Lung (tissue), 12 donors: ENCODE data around the gene MMD. TPM values are rescaled to one million over a fixed set of nuclear protein-coding genes. Genes with fewer than 3 reads are reported as not detected.

Experiments
- ATAC-seq: fragments of 200-7000 bp; cut with Tn5 transposase; one replicate; pipeline ENCODE4 v1.9.1; 2020; ENCODE audit warnings: moderate number of reproducible peaks; ENCODE audit not compliant: insufficient read depth, low FRiP score
- DNase-seq, 3 donors: peaks; one replicate each; pipeline ENCODE4 v3.0.0-alpha.2; 2013 to 2017
- H3K27ac ChIP-seq, 2 donors: one replicate each; pipeline ENCODE4 v1.5.1; 2013; ENCODE audit warnings: mild to moderate bottlenecking in 2 of 2, moderate library complexity in 2 of 2, control low read depth in 1 of 2, inconsistent platforms in 1 of 2, low read depth in 1 of 2, low read length in 1 of 2
- H3K27me3 ChIP-seq, 3 donors: one replicate each; pipeline ENCODE4 v1.5.1; 2013; ENCODE audit warnings: low read length in 2 of 3; ENCODE audit not compliant: control insufficient read depth in 3 of 3, insufficient read depth in 3 of 3
- H3K36me3 ChIP-seq, 4 donors: one replicate each; pipeline ENCODE4 v1.5.1; 2013; ENCODE audit warnings: low read length in 4 of 4, mild to moderate bottlenecking in 1 of 4, moderate library complexity in 1 of 4; ENCODE audit not compliant: control insufficient read depth in 4 of 4, insufficient read depth in 4 of 4
- H3K4me1 ChIP-seq, 5 donors: one replicate each; pipeline ENCODE4 v1.5.1; 2013; ENCODE audit warnings: low read length in 5 of 5, mild to moderate bottlenecking in 2 of 5, moderate library complexity in 1 of 5; ENCODE audit not compliant: control insufficient read depth in 5 of 5, insufficient read depth in 5 of 5
- H3K4me3 ChIP-seq: one replicate; pipeline ENCODE4 v1.5.1; 2013; ENCODE audit warnings: mild to moderate bottlenecking, control low read depth, moderate library complexity
- H3K9ac ChIP-seq, 2 donors: one replicate each; pipeline ENCODE4 v1.5.1; 2013; ENCODE audit warnings: low read length in 2 of 2, control low read depth in 1 of 2; ENCODE audit not compliant: insufficient read depth in 1 of 2
- H3K9me3 ChIP-seq, 4 donors: one replicate each; pipeline ENCODE4 v1.5.1; 2013; ENCODE audit warnings: low read length in 3 of 4, mild to moderate bottlenecking in 1 of 4, moderate library complexity in 1 of 4; ENCODE audit not compliant: control insufficient read depth in 4 of 4, insufficient read depth in 3 of 4
- WGBS, 2 donors: extraction: QIAGEN DNeasy Blood & Tissue Kit; methylation state at CpG; one replicate each; pipeline ENCODE4 v1.1.7; 2013; 5-methylcytosine and 5-hydroxymethylcytosine counted together
- polyA plus RNA-seq, 2 donors: library from polyadenylated mRNA; stranded (reverse); fragments of 200-250 nt; gene quantifications; one replicate each; pipeline ENCODE4 v1.2.1, GENCODE V29; 2013
- total RNA-seq, 2 donors: library from RNA; depleted of rRNA in 1 of 2; stranded (reverse); fragments of >200 nt in 1 of 2; gene quantifications; one replicate each; pipeline ENCODE4 v1.2.1, GENCODE V29; 2014 to 2021
- TF ChIP-seq, protein P1 (sequence below): IDR thresholded peaks from 2 replicates; pipeline ENCODE4 v1.5.1; 2012; ENCODE audit warnings: mild to moderate bottlenecking; ENCODE audit errors: control extremely low read depth, extremely low read depth
- donor health status: control.
- donor health status: control.
- donor health status: Bipolar disorder and iron deficiency.
- donor health status: healthy.
- donor health status: DM: yes; HTN: yes; CAD: no.

Gene MMD
- total and polyA plus RNA-seq, 4 donors = 10.9 to 19.0 (median 13.5) TPM

DNA sequence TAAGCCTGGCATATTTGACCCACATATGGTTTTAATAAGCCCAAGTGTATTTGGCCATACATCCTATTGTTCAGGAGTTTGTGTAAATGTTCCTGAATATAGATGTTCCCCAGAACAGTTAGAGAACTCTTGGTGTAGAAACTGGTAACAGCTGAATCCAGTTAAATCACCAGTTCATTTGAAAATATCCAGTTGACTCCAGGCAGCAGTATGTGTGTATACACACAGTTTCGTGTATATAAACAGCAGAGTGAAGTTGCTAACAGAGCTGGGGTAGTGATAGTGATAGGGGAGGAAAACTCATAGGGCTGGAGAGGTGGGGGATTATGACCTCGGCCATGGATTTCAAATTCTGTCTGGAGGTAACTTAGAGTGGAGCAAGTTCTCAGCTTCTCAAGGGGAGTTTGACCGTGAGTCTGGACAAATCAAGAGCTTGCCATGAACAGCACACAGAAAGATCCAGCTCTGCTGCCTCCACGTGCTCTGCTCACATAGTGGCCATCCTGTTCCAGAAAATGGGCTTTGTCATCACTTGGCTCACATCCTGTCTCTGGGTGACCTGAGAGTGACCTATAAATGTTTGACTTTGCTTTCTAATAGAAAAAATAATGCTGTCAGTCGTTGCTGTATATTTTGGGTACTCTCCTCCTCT lies 30.6 kb upstream of the MMD start:
- Histone ChIP-seq H3K4me1 (peaks cover 7 to 65% (median 11%) of the 10 kb centered on the region in 5 donors), H3K9ac (peak overlapping the region in 1 of 2 donors; percentile 20), H3K4me3 (no peak overlapping the region), H3K27ac (peak overlapping the region; percentile 10 to 45), H3K9me3 (no peaks in the 10 kb centered on the region), H3K27me3 (no peaks in the 10 kb centered on the region), H3K36me3 (no peaks in the 10 kb centered on the region)
- 42 to 65% methylated on average over 5 of the region's 5 CpGs for WGBS, 2 donors
- DNase-seq = peak; percentile 84 to 93 (median 93)
- TF ChIP-seq, protein P1, sequence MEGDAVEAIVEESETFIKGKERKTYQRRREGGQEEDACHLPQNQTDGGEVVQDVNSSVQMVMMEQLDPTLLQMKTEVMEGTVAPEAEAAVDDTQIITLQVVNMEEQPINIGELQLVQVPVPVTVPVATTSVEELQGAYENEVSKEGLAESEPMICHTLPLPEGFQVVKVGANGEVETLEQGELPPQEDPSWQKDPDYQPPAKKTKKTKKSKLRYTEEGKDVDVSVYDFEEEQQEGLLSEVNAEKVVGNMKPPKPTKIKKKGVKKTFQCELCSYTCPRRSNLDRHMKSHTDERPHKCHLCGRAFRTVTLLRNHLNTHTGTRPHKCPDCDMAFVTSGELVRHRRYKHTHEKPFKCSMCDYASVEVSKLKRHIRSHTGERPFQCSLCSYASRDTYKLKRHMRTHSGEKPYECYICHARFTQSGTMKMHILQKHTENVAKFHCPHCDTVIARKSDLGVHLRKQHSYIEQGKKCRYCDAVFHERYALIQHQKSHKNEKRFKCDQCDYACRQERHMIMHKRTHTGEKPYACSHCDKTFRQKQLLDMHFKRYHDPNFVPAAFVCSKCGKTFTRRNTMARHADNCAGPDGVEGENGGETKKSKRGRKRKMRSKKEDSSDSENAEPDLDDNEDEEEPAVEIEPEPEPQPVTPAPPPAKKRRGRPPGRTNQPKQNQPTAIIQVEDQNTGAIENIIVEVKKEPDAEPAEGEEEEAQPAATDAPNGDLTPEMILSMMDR = no peak
- ATAC-seq = peak; percentile 31

GRCh38 chr17:55451758-55452138 lies 30.1 kb upstream of the MMD start:
- TF ChIP-seq, protein P1 = no peak
- Histone ChIP-seq H3K9ac (no peak overlapping the region), H3K9me3 (no peaks in the 10 kb centered on the region), H3K27me3 (no peaks in the 10 kb centered on the region), H3K27ac (no peak overlapping the region), H3K4me1 (peaks cover 7 to 67% (median 11%) of the 10 kb centered on the region in 5 donors), H3K36me3 (no peaks in the 10 kb centered on the region), H3K4me3 (no peak overlapping the region)
- ATAC-seq = no peak
- 94 to 96% methylated on average over 2 of the region's 2 CpGs for WGBS, 2 donors
- DNase-seq = no peak

GRCh38 chr17:55451203-55451641 lies 29.6 kb upstream of the MMD start:
- H3K36me3 ChIP-seq = no peaks in the 10 kb centered on the region
- no peak for ATAC-seq
- no peaks in the 10 kb centered on the region for H3K27me3 ChIP-seq
- peak overlapping the region in 1 of 2 donors; percentile 33 for H3K27ac ChIP-seq
- peak; percentile 69 to 93 (median 90) for DNase-seq
- 56 to 65% methylated on average over 1 of the region's 1 CpG for WGBS, 2 donors
- TF ChIP-seq, protein P1 = no peak
- H3K4me3 ChIP-seq = no peak overlapping the region
- no peak overlapping the region for H3K9ac ChIP-seq
- peaks cover 7 to 72% (median 11%) of the 10 kb centered on the region in 5 donors for H3K4me1 ChIP-seq
- H3K9me3 ChIP-seq = no peaks in the 10 kb centered on the region
